Spleen (tissue), 11 donors: ENCODE data around the gene MRPL21. TPM values are rescaled to one million over a fixed set of nuclear protein-coding genes. Genes with fewer than 3 reads are reported as not detected.

Source experiments
- DNase-seq: peaks from one replicate; pipeline ENCODE4 v3.0.0-alpha.2; 2020
- H3K27ac ChIP-seq, 8 donors: fragments of 200-600 bp; sonication (generic) in 7 of 8; 1 replicate in 4 of 8; 2 replicates in 4 of 8; pipeline versions ENCODE4 v1.5.0 to v1.8.0; 2016 to 2021; ENCODE audit warnings: inconsistent platforms in 4 of 8, mild to moderate bottlenecking in 4 of 8, moderate library complexity in 1 of 8
- H3K27me3 ChIP-seq, 7 donors: fragments of 200-600 bp; sonication (generic) in 6 of 7; replicated peaks in 1 of 7; 1 replicate in 4 of 7; 2 replicates in 3 of 7; pipeline versions ENCODE4 v1.5.0 to v1.8.0; 2016 to 2021; ENCODE audit warnings: inconsistent platforms in 3 of 7, mild to moderate bottlenecking in 1 of 7
- H3K36me3 ChIP-seq, 6 donors: fragments of 200-600 bp; sonication (generic) in 5 of 6; 1 replicate in 4 of 6; 2 replicates in 2 of 6; pipeline versions ENCODE4 v1.5.0 to v1.8.0; 2016 to 2021; ENCODE audit warnings: inconsistent platforms in 2 of 6
- H3K4me1 ChIP-seq, 6 donors: fragments of 200-600 bp; sonication (generic) in 5 of 6; 1 replicate in 3 of 6; 2 replicates in 3 of 6; pipeline versions ENCODE4 v1.5.0 to v1.8.0; 2016 to 2021; ENCODE audit warnings: inconsistent platforms in 3 of 6
- H3K4me3 ChIP-seq, 8 donors: fragments of 200-600 bp; sonication (generic) in 7 of 8; 1 replicate in 4 of 8; 2 replicates in 4 of 8; pipeline versions ENCODE4 v1.5.0 to v1.8.0; 2016 to 2021; ENCODE audit warnings: inconsistent platforms in 4 of 8, mild to moderate bottlenecking in 4 of 8, moderate library complexity in 2 of 8
- H3K9me3 ChIP-seq, 8 donors: fragments of 200-600 bp; sonication (generic) in 7 of 8; 1 replicate in 4 of 8; 2 replicates in 4 of 8; pipeline versions ENCODE4 v1.5.0 to v1.8.0; 2016 to 2021; ENCODE audit warnings: inconsistent platforms in 4 of 8
- CTCF ChIP-seq, 11 experiments: fragments of 200-600 bp in 7 of 11; fragments of 450-650 bp in 4 of 11; sonication (generic) in 4 of 11; IDR thresholded peaks in 8 of 11; conservative IDR thresholded peaks in 3 of 11; 1 replicate in 7 of 11; 2 replicates in 4 of 11; pipeline versions ENCODE4 v1.4.0 to v1.8.0; 2016 to 2021; ENCODE audit warnings: antibody characterized with exemption in 11 of 11, inconsistent platforms in 4 of 11, mild to moderate bottlenecking in 1 of 11
- POLR2A ChIP-seq, 3 donors: fragments of 450-650 bp; IDR thresholded peaks; one replicate each; pipeline ENCODE4 v1.5.1; 2017; ENCODE audit warnings: antibody characterized with exemption in 3 of 3, mild to moderate bottlenecking in 1 of 3
- POLR2AphosphoS5 ChIP-seq, 3 donors: sonication (generic); formaldehyde crosslinking; IDR thresholded peaks; one replicate each; pipeline ENCODE4 v1.5.1; 2017; ENCODE audit warnings: antibody characterized with exemption in 3 of 3
- WGBS, 5 donors: extraction: QIAGEN DNeasy Blood & Tissue Kit in 3 of 5; methylation state at CpG; one replicate each; pipeline versions ENCODE4 v1.1.5 to v1.1.7; 2013 to 2018; 5-methylcytosine and 5-hydroxymethylcytosine counted together
- intact Hi-C: fragments of 100-400 bp; cut with DNase I; formaldehyde crosslinking; loops from one replicate; pipeline ENCODE4 v1.15.0; 2023; ENCODE audit warnings: low total_unique reads
- polyA plus RNA-seq, 3 donors: library from polyadenylated mRNA; stranded (reverse); fragments of 200-250 nt; gene quantifications; one replicate each; pipeline ENCODE4 v1.2.1, GENCODE V29; 2013
- total RNA-seq, 7 donors: library from RNA; depleted of rRNA in 3 of 7; stranded (reverse); fragments of >200 nt in 3 of 7; fragmentation: NEBNext Ultra II Directional in 4 of 7; extraction: Animal tissue kit (Norgen Biotek cat#: 25700) in 4 of 7; gene quantifications; one replicate each; pipeline versions ENCODE4 v1.1.0 to v1.2.1, GENCODE V29; 2016 to 2021
- donor health status: healthy with polysubstance abuse.
- donor health status: DM: no; HTN: no; CAD: no; lungs with moderate emphysema.
- donor health status: DM: no; HTN: no; CAD: no.
- donor health status: Bipolar disorder and iron deficiency.
- donor health status: healthy.
- donor health status: DM: no; HTN: no; CAD: no.
- donor health status: DM: yes; HTN: yes; CAD: no.

Gene MRPL21
- total and polyA plus RNA-seq, 10 donors: 11.2 to 81.0 (median 34.0) TPM

- intact Hi-C loops: no loop called here
- peaks cover 0 to 8% (median 0%) of the 10 kb centered on the region in 7 donors for H3K27me3 ChIP-seq
- no peak for TF ChIP-seq CTCF (IDR thresholded peaks at IDR 0.05 in 8 of 11, conservative IDR thresholded peaks at IDR 0.05 in 3 of 11)
- TF ChIP-seq POLR2AphosphoS5 (IDR thresholded peaks at IDR 0.05): no peak
- TF ChIP-seq POLR2A (IDR thresholded peaks at IDR 0.05): no peak
- 84 to 93% (median 92%) methylated on average over 11 of the region's 11 CpGs for WGBS, 5 donors
- H3K4me3 ChIP-seq: no peak overlapping the region
- peaks cover 0 to 16% (median 12%) of the 10 kb centered on the region in 8 donors for H3K9me3 ChIP-seq
- no peaks in the 10 kb centered on the region for H3K36me3 ChIP-seq
- no peak overlapping the region for H3K27ac ChIP-seq
- peaks cover 0 to 13% (median 11%) of the 10 kb centered on the region in 6 donors for H3K4me1 ChIP-seq
- DNase-seq: peak; percentile 47
Observed at GRCh38 chr11:68865241-68865640, 38.4 kb downstream of the MRPL21 start.

GRCh38 chr11:68863553-68864265 lies 39.9 kb downstream of the MRPL21 start:
- H3K4me3 ChIP-seq: no peak overlapping the region
- peaks cover 0 to 16% (median 12%) of the 10 kb centered on the region in 8 donors for H3K9me3 ChIP-seq
- DNase-seq: no peak
- H3K27me3 ChIP-seq: no peaks in the 10 kb centered on the region
- WGBS, 5 donors: 87 to 98% (median 93%) methylated on average over 2 to 3 of the region's 3 CpGs
- no peaks in the 10 kb centered on the region for H3K36me3 ChIP-seq
- intact Hi-C loops: no loop called here
- no peak overlapping the region for H3K27ac ChIP-seq
- no peak for TF ChIP-seq POLR2A (IDR thresholded peaks at IDR 0.05)
- no peak for TF ChIP-seq POLR2AphosphoS5 (IDR thresholded peaks at IDR 0.05)
- no peak for TF ChIP-seq CTCF (IDR thresholded peaks at IDR 0.05 in 8 of 11, conservative IDR thresholded peaks at IDR 0.05 in 3 of 11)
- H3K4me1 ChIP-seq: no peaks in the 10 kb centered on the region

- intact Hi-C loops: no loop called here
- WGBS, 5 donors: 69 to 81% (median 75%) methylated on average over 6 of the region's 6 CpGs
- TF ChIP-seq POLR2A (IDR thresholded peaks at IDR 0.05) (no peak), CTCF (IDR thresholded peaks at IDR 0.05 in 8 of 11, conservative IDR thresholded peaks at IDR 0.05 in 3 of 11) (no peak)
- H3K4me3 ChIP-seq: no peak overlapping the region
- DNase-seq: peak; percentile 21
- H3K36me3 ChIP-seq: no peaks in the 10 kb centered on the region
- H3K9me3 ChIP-seq: peaks cover 0 to 16% (median 12%) of the 10 kb centered on the region in 8 donors
- no peaks in the 10 kb centered on the region for H3K27me3 ChIP-seq
- H3K27ac ChIP-seq: no peak overlapping the region
- H3K4me1 ChIP-seq: no peaks in the 10 kb centered on the region
Observed at GRCh38 chr11:68862421-68862820, 41.2 kb downstream of the MRPL21 start.

- DNase-seq: no peak
- peaks cover 0 to 19% (median 12%) of the 10 kb centered on the region in 7 donors for H3K27me3 ChIP-seq
- peaks cover 5 to 21% (median 15%) of the 10 kb centered on the region in 6 donors for H3K4me1 ChIP-seq
- no peak overlapping the region for H3K4me3 ChIP-seq
- no peak overlapping the region for H3K27ac ChIP-seq
- H3K36me3 ChIP-seq: no peaks in the 10 kb centered on the region
- WGBS, 5 donors: 86 to 91% (median 86%) methylated on average over 8 of the region's 8 CpGs
- TF ChIP-seq CTCF (IDR thresholded peaks at IDR 0.05 in 8 of 11, conservative IDR thresholded peaks at IDR 0.05 in 3 of 11) (no peak), POLR2A (IDR thresholded peaks at IDR 0.05) (no peak), POLR2AphosphoS5 (IDR thresholded peaks at IDR 0.05) (no peak)
- intact Hi-C loops: no loop called here
- H3K9me3 ChIP-seq: peaks cover 0 to 12% (median 9%) of the 10 kb centered on the region in 8 donors
Observed at GRCh38 chr11:68859123-68859522, 44.5 kb downstream of the MRPL21 start.
